ENCODE data around the gene C10orf105. TPM values are rescaled to one million over a fixed set of nuclear protein-coding genes. Genes with fewer than 3 reads are reported as not detected.

C10orf105 gene
- total RNA-seq, 1 donor from 2014 or later = 0.15 TPM

GRCh38 chr10:71744897-71745663 lies 25.5 kb upstream of the C10orf105 start:
- Mint-ChIP-seq H3K4me3 (ENCODE audit: unreplicated experiment) (no peak overlapping the region), H3K36me3 (ENCODE audit: low read depth, unreplicated experiment) (peaks cover 3% of the 10 kb centered on the region), H3K27ac (ENCODE audit: unreplicated experiment) (peak overlapping the region; percentile 3), H3K9me3 (ENCODE audit: unreplicated experiment) (no peaks in the 10 kb centered on the region), H3K4me1 (ENCODE audit: unreplicated experiment) (peaks cover 38% of the 10 kb centered on the region), H3K27me3 (ENCODE audit: unreplicated experiment) (peaks cover 10% of the 10 kb centered on the region)
- DNase-seq (ENCODE audit: low spot score) = no peak
- TF ChIP-seq CTCF (IDR thresholded peaks at IDR 0.05; ENCODE audit: unreplicated experiment) = no peak

- peaks cover 10% of the 10 kb centered on the region for H3K27me3 Mint-ChIP-seq (ENCODE audit: unreplicated experiment)
- H3K4me1 Mint-ChIP-seq (ENCODE audit: unreplicated experiment) = peaks cover 29% of the 10 kb centered on the region
- H3K27ac Mint-ChIP-seq (ENCODE audit: unreplicated experiment) = no peak overlapping the region
- no peaks in the 10 kb centered on the region for H3K9me3 Mint-ChIP-seq (ENCODE audit: unreplicated experiment)
- no peak for DNase-seq (ENCODE audit: low spot score)
- TF ChIP-seq CTCF (IDR thresholded peaks at IDR 0.05; ENCODE audit: unreplicated experiment) = no peak
- H3K4me3 Mint-ChIP-seq (ENCODE audit: unreplicated experiment) = no peak overlapping the region
- H3K36me3 Mint-ChIP-seq (ENCODE audit: low read depth, unreplicated experiment) = peaks cover 3% of the 10 kb centered on the region
Measured at GRCh38 chr10:71743866-71744265, 24.3 kb upstream of the C10orf105 start.

DNA sequence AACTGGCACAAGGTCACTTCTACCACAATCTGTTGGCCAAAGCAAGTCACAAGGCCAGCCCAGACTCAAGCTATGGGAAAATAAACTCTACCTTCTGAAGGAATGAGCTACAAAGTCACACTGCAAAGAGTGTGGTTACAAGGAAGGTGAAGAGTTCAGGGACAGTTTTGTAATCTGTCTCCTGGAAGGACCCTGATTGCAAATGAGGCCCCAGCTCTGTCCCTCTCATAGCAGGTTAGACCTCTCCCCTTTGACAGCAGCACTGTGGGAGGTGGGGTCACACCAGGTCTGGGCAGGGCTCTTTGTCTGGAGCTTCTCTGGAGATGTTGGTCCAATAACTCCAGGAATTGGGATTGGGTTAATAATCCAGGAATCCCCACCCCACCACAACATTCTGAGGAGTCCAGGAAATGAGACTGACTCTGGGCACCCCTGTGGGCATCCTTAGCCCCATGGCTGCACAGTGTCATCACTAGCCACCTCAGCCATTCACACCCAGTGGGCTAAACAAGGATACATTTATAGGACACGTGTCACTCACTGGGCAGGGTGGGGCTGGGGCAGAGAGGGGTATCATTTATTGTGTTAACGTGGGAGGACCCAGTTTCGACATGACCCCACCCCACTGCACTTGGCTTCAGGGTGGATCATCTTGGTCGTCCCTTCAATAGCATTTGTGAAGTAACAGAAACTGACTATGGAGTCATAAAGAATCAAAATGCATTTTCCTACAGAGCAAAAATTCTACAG lies 23.7 kb upstream of the C10orf105 start:
- Mint-ChIP-seq H3K4me1 (ENCODE audit: unreplicated experiment) (peaks cover 23% of the 10 kb centered on the region), H3K27me3 (ENCODE audit: unreplicated experiment) (peaks cover 10% of the 10 kb centered on the region), H3K4me3 (ENCODE audit: unreplicated experiment) (no peak overlapping the region), H3K36me3 (ENCODE audit: low read depth, unreplicated experiment) (peaks cover 3% of the 10 kb centered on the region), H3K9me3 (ENCODE audit: unreplicated experiment) (no peaks in the 10 kb centered on the region), H3K27ac (ENCODE audit: unreplicated experiment) (no peak overlapping the region)
- TF ChIP-seq CTCF (IDR thresholded peaks at IDR 0.05; ENCODE audit: unreplicated experiment) = no peak
- no peak for DNase-seq (ENCODE audit: low spot score)

DNA sequence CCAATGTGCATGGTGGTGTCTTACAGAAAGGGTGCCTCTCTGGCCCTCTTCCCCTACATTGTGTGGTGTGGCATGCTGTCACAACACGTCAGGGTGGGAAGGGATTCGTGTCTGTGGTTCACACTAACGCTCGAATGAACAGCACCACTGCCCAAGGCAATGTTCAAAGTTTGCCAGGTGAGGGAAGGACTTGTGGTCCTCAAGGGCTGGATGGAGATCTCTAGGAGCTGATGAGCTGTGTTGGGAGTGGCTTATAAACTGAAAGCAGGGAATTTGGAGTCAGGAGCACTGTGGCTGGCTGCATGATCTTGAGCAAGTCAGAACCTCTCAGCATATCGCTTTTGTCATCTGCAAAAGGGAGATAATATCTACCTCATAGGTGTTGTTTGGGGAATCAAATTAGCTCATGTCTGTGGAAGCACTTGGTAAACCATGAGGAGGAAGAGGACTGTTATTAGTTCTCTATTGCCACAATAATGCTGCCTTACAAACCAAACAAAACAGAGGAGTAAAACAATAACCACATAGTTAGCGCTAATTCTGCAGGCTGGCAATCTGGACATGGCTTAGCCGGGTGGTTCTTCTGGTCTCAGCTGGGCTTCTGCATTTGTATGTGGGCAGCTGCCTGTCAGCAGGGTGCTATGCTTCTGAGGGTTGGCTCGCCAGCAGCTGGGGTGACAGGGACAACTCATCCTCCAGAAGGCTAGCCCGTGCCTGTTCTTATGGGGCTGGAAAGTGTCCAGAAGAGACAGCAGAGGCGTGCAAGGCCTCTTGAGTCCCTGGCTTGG lies 22.9 kb upstream of the C10orf105 start:
- TF ChIP-seq CTCF (IDR thresholded peaks at IDR 0.05; ENCODE audit: unreplicated experiment) = no peak

More for the DNA sequence above, 22.9 kb upstream of the C10orf105 start:
- peaks cover 6% of the 10 kb centered on the region for H3K27me3 Mint-ChIP-seq (ENCODE audit: unreplicated experiment)
- no peak overlapping the region for H3K27ac Mint-ChIP-seq (ENCODE audit: unreplicated experiment)
- no peak overlapping the region for H3K4me3 Mint-ChIP-seq (ENCODE audit: unreplicated experiment)
- peaks cover 20% of the 10 kb centered on the region for H3K4me1 Mint-ChIP-seq (ENCODE audit: unreplicated experiment)
- no peak for DNase-seq (ENCODE audit: low spot score)
- peaks cover 2% of the 10 kb centered on the region for H3K36me3 Mint-ChIP-seq (ENCODE audit: low read depth, unreplicated experiment)
- no peaks in the 10 kb centered on the region for H3K9me3 Mint-ChIP-seq (ENCODE audit: unreplicated experiment)
